Measurements from ENCODE around the gene RAB33A.
"Not testable (repeated sequence)": the region's sequence is repeated elsewhere in the genome, so short reads cannot be mapped to it uniquely, and the experiment has no call there.

Gene RAB33A

DNA sequence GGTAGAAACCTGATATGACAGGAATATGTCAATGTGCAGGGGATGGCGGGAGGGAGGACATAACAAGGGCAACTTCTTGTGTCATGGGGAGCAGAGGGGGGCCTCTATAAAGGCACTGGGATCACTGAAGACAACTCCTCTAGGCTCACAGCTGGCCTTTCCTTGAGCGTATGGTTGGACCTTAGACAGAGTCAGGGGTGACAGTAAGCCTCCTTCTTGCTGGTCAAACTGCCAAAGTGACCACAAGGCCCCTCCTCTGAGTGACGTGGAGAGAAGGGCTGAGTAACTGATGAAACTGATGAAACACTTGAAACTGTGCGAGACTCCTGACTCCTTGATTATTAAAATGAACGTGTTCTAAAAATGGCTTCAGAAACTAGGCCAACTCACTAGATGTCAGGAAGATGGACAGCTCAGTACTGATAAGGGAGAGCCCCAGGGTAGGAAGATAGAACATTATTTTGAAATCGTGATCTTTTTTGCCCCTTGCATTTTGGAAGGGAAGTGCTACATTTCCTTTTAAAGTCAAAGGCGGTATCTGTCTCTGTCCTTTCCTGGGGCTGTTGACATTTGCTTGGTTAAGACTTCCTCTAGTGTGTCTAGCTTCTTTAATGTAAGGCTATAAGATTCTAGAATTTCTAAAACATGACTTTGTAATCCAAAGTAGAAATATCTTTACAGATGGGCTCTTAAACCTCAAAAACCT is 1.6 kb downstream of the RAB33A start:
- DNase-seq: peak; percentile 69

DNA sequence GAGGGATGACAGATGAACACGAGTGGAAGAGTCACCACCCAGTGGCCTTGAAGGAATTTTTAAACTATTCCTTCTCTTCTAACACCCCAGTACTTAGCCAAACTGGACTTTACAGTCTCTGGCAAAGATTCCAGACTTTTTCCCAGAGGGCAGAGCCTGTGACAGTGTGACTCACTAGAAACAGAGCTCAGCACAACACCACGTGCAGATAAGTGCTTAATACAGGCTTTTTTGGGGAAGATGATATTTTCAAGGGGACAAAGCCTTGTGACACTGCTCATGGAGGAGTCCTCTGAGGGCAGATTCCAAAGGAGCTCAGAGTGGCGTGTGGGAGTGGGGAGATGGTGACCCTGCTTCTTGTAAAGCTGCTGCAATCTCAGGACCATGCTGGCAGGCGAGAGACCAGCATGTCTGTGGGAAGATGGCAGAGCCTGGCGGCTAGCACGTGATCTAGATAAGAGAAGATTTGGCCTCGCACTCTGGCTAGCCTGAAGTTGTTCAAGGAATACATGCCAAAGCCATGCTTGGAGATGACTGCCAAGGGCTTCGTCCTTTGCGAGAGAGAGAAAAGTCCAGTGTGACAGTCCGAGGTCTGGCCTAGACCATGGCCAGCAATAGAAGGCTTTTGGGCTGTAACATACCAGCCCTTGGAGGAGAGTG is 2.4 kb downstream of the RAB33A start:
- no peak for DNase-seq

- DNase-seq: no peak
Measured at GRCh38 chrX:130174937-130175336, 3.2 kb downstream of the RAB33A start.

DNA sequence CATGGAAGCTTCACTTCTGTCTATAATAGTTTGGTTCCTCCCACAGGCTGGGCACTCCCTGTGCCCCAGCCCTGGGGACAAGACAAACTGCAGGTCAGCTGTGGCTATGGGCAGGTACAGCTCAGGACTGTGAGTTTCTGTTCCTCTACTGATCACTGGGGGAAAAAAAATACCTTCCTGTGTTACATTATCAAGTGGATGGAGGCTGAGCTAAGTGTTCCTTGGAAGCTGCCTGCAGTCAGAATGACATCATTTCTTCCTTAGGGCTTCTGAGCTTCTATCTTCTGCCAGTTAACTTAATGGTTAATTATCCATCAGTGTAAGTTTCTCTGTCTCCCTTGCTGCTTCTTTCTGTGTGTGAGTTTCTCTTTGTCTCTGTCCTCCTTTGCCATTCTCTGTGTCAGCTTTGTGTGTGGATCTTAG is 4.6 kb downstream of the RAB33A start:
- no peak for DNase-seq

DNA sequence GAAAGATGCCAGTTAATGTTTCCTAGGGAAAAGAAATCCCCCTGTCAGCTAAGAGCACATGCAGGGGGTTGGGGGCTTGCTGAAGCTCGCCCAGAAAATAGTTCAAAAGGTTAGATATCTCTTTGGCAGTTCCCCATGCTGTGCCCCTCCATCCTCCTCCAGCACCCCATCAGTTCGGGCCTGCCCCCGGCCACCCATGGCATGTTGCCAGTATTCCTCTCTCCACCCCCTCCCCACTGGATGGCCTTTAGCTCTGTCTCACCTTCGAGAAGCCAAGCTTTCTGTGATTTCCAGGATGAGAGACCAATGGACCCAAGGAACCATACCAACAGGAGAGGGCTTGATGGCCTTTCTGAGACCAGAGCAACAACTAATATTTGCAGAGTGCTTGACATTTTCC is 5.2 kb downstream of the RAB33A start:
- DNase-seq: no peak

GRCh38 chrX:130179170-130179569 is 7.4 kb downstream of the RAB33A start:
- no peak for DNase-seq

GRCh38 chrX:130179579-130180215 is 7.9 kb downstream of the RAB33A start:
- no peak for DNase-seq

DNA sequence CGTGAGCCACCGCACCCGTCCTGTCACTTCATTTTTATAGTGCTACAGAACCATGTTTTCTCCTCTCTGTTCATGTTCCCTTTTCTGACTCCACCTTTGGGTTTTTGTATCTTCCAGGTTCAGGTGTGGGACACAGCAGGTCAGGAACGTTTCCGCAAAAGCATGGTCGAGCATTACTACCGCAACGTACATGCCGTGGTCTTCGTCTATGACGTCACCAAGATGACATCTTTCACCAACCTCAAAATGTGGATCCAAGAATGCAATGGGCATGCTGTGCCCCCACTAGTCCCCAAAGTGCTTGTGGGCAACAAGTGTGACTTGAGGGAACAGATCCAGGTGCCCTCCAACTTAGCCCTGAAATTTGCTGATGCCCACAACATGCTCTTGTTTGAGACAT is 12.4 kb downstream of the RAB33A start:
- no peak for DNase-seq

DNA sequence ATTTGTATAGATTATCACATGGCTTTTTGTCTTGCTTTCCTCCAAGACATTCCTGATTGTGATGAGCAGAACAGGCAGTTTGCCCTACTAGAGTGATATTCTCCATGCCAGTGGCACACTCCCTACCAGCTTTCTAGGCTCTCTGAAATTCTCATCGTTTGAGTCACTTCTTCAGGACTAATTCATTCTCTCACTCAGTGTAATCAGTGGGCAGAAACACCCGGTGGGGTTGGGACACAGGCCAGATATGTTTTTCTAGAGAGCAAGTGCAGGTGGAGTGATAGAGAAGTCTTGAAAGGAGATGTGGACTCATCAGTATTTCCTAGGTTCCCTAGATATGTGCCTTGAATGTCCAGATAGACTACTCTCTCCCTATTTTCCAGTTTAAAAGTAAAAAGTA is 13.1 kb downstream of the RAB33A start:
- DNase-seq: no peak

GRCh38 chrX:130186651-130187050 is 14.9 kb downstream of the RAB33A start:
- DNase-seq: no peak

- no peak for DNase-seq
Measured at GRCh38 chrX:130190801-130191200, 19.0 kb downstream of the RAB33A start.

GRCh38 chrX:130196466-130196865 is 24.7 kb downstream of the RAB33A start:
- DNase-seq: no peak

- DNase-seq: no peak
Measured at GRCh38 chrX:130197464-130197863, 25.7 kb downstream of the RAB33A start.

DNA sequence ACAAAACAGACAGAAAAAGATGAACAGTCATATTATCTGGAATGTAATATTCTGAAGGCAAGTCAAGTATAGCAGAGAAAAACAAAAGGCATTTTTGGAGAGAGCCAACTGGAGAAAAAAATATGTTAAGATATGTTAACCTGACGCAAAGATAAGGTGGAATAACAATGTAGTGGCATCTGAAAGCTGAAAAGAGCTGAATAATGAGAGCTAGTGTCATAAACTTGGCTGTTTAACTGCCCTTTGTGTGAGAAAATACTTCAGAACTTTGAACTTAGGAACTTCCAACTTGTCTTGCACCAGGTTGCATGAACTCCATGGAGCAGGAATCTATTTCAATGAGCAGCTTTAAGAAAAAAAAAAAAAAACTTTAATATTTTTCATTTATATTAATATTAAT is 32.9 kb downstream of the RAB33A start:
- DNase-seq: no peak

GRCh38 chrX:130211415-130212186 is 39.8 kb downstream of the RAB33A start:
- DNase-seq: no peak

DNA sequence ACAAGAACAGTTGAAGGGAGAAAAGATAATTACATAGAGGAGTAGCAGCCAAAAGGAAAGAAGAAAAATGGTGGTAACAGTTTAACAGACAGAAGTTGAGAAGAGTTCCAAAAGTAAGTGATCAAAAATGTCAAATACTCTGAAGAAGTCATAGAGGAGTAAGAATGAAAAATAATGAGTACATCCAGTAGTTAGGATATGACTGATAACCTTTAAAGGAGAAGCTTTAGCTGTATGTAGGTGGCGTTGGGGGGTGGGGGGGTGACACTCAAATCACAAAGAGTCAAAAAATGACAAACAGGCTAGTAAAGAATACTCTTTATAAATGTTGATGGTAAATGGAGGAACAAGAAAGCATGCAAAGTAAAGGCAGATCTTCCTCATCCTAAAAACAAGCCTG is 40.6 kb downstream of the RAB33A start:
- DNase-seq: no peak

DNA sequence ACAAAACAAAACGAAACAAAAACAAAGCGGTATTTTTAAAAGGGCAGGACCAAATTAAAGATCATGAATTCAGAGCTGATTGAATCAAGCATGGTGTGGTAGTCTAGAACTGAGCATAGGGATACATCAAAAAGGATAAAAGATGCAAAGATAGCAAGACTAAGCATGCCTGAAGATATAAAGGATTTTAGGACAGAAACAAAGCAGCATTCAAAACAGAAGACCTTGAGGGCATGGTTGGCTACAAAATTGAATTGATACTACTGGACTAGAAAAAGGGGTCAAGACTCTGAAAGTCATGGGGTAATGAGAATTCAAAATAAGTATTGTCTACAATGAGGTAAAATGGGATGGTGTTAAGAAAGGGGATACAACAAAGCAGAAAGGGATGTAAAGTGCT is 41.6 kb downstream of the RAB33A start:
- no peak for DNase-seq

DNA sequence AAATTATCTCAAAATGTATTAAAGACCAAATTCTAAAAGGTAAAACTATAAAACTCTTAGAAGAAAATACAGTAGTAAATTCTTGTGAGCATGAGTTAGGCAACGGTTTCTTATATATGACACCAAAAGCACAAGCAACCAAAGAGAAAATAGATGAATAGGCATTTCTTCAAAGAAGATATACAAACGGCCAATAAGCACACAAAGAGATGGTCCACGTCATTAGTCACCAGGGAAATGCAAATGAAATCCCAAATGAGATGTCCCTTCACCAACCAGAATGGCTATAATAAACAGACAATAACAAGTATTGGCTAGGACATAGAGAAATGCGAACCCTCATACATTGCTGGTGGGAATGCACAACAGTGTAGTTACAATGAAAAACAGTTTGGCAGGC is 44.6 kb downstream of the RAB33A start:
- DNase-seq: no peak

DNA sequence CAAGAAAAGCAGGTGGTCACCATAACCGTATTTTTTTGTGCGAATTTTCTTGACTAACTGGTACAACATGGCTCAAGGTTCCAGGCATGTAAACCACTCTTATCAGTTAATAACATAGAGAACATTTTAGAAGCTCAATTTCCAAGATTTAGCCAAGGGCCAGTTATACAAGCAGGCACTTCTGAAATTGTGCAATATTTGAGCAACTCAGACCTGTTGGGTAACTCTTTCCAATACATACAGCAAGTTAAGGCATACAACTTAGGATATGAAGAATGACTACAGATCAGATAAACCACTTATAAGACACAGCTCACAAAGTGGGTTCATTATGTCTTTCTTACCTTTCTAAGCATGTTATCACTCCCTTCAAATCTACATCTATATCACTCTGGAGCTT is 53.0 kb downstream of the RAB33A start:
- DNase-seq: no peak

DNA sequence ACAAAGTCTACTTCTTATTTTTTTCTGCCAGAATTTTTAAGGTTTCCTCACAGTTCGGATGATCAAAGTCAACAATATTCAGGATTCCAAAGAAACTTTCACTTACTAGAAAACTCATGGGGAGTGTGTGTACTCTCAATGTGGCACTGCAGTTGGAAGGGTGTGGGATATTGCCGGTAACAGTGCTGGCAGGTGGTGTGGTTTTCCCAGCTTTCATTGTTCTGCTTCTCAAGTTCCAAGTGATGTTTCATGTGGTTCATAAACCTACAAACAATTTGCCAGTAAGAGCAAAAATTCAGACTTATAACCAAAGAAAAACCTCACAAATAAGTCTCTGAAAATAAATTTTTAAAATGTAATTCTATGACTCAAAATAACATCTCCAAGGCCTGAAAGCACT is 57.1 kb downstream of the RAB33A start:
- DNase-seq: no peak

GRCh38 chrX:130231184-130231583 is 59.4 kb downstream of the RAB33A start:
- not testable (repeated sequence) for DNase-seq

Data from activated effector memory CD4-positive, alpha-beta T cell treated with anti-CD3 and anti-CD28 coated beads, Interleukin-2, amount 50 U/mL, for 16 hours (primary cell).